ENCODE results near the gene FAHD2A.
A peak's percentile ranks its signal among the peaks of the same experiment; 100 is the strongest.
"Not testable (repeated sequence)": the region's sequence is repeated elsewhere in the genome, so short reads cannot be mapped to it uniquely, and the experiment has no call there.

FAHD2A gene

GRCh38 chr2:95376311-95377215, 25.9 kb upstream of the FAHD2A start:
- DNase-seq, result no peak

- DNase-seq, result no peak
Observed at GRCh38 chr2:95377216-95378123, 25.0 kb upstream of the FAHD2A start.

GRCh38 chr2:95378281-95378680, 24.2 kb upstream of the FAHD2A start:
- DNase-seq, result not testable (repeated sequence)

- peak; percentile 11 for DNase-seq
Observed at GRCh38 chr2:95379371-95379831, 23.1 kb upstream of the FAHD2A start.

- DNase-seq, result no peak
Observed at GRCh38 chr2:95380280-95380679, 22.2 kb upstream of the FAHD2A start.

- no peak for DNase-seq
Observed at GRCh38 chr2:95380731-95381130, 21.8 kb upstream of the FAHD2A start.

- DNase-seq, result no peak
Observed at GRCh38 chr2:95381212-95382191, 21.0 kb upstream of the FAHD2A start.

- DNase-seq, result no peak
Observed at GRCh38 chr2:95382192-95382591, 20.3 kb upstream of the FAHD2A start.

GRCh38 chr2:95382686-95383634, 19.5 kb upstream of the FAHD2A start:
- DNase-seq, result no peak

- no peak for DNase-seq
Observed at GRCh38 chr2:95383635-95384027, 18.9 kb upstream of the FAHD2A start.

GRCh38 chr2:95384854-95385569, 17.5 kb upstream of the FAHD2A start:
- DNase-seq, result no peak

- DNase-seq, result no peak
Observed at GRCh38 chr2:95385570-95385984, 16.9 kb upstream of the FAHD2A start.

- no peak for DNase-seq
Observed at GRCh38 chr2:95386031-95386430, 16.5 kb upstream of the FAHD2A start.

- no peak for DNase-seq
Observed at GRCh38 chr2:95387358-95387757, 15.2 kb upstream of the FAHD2A start.

- DNase-seq, result no peak
Observed at GRCh38 chr2:95388091-95388692, 14.3 kb upstream of the FAHD2A start.

GRCh38 chr2:95388856-95389244, 13.7 kb upstream of the FAHD2A start:
- no peak for DNase-seq

- DNase-seq, result peak; percentile 39
Observed at GRCh38 chr2:95389245-95390119, 13.0 kb upstream of the FAHD2A start.

- DNase-seq, result no peak
Observed at GRCh38 chr2:95390272-95390880, 12.1 kb upstream of the FAHD2A start.
